Stomach smooth muscle (tissue), 2 donors: ENCODE results near the gene RAD9A.

Experiments
- H3K27ac ChIP-seq: one replicate; pipeline ENCODE4 v1.7.0; 2013; ENCODE audit warnings: mild to moderate bottlenecking, low read length, inconsistent platforms
- H3K27me3 ChIP-seq, 2 donors: one replicate each; pipeline ENCODE4 v1.7.0; 2013; ENCODE audit warnings: low read length in 2 of 2; ENCODE audit not compliant: insufficient read depth in 2 of 2, control insufficient read depth in 1 of 2
- H3K36me3 ChIP-seq, 2 donors: one replicate each; pipeline ENCODE4 v1.7.0; 2013; ENCODE audit warnings: low read length in 2 of 2; ENCODE audit not compliant: control insufficient read depth in 2 of 2, insufficient read depth in 2 of 2
- H3K4me1 ChIP-seq: one replicate; pipeline ENCODE4 v1.7.0; 2013; ENCODE audit warnings: low read length; ENCODE audit not compliant: control insufficient read depth, insufficient read depth
- H3K4me3 ChIP-seq, 2 donors: one replicate each; pipeline ENCODE4 v1.7.0; 2013; ENCODE audit warnings: low read length in 2 of 2
- H3K9ac ChIP-seq, 2 donors: one replicate each; pipeline ENCODE4 v1.7.0; 2013; ENCODE audit warnings: low read length in 2 of 2, mild to moderate bottlenecking in 1 of 2
- H3K9me3 ChIP-seq, 2 donors: one replicate each; pipeline ENCODE4 v1.7.0; 2013; ENCODE audit warnings: low read length in 2 of 2; ENCODE audit not compliant: control insufficient read depth in 2 of 2
- donor health status: healthy.
- donor health status: Pancreatic carcinoma.

The RAD9A gene

GRCh38 chr11:67438158-67438902 lies 46.5 kb downstream of the RAD9A start:
- Histone ChIP-seq H3K9ac (no peak overlapping the region), H3K27me3 (no peaks in the 10 kb centered on the region), H3K36me3 (peaks cover 13 to 22% of the 10 kb centered on the region in 2 donors), H3K27ac (no peak overlapping the region), H3K4me1 (peaks cover 27% of the 10 kb centered on the region), H3K9me3 (no peaks in the 10 kb centered on the region), H3K4me3 (no peak overlapping the region)

- H3K4me1 ChIP-seq, result peaks cover 27% of the 10 kb centered on the region
- H3K9me3 ChIP-seq, result no peaks in the 10 kb centered on the region
- no peaks in the 10 kb centered on the region for H3K27me3 ChIP-seq
- H3K9ac ChIP-seq, result no peak overlapping the region
- H3K4me3 ChIP-seq, result no peak overlapping the region
- H3K36me3 ChIP-seq, result peaks cover under 1 to 16% of the 10 kb centered on the region in 2 donors
- H3K27ac ChIP-seq, result peak overlapping the region; percentile 46
Measured at GRCh38 chr11:67439321-67440228, 47.8 kb downstream of the RAD9A start.

GRCh38 chr11:67440229-67441097 lies 48.7 kb downstream of the RAD9A start:
- Histone ChIP-seq H3K4me3 (no peak overlapping the region), H3K9me3 (no peaks in the 10 kb centered on the region), H3K4me1 (peaks cover 27% of the 10 kb centered on the region), H3K9ac (no peak overlapping the region), H3K27ac (peak overlapping the region; percentile 46), H3K27me3 (no peaks in the 10 kb centered on the region), H3K36me3 (peaks cover 0 to 16% of the 10 kb centered on the region in 2 donors)

- Histone ChIP-seq H3K27me3 (no peaks in the 10 kb centered on the region), H3K36me3 (peaks cover 0 to 16% of the 10 kb centered on the region in 2 donors), H3K9ac (no peak overlapping the region), H3K4me1 (peaks cover 23% of the 10 kb centered on the region), H3K9me3 (no peaks in the 10 kb centered on the region), H3K4me3 (no peak overlapping the region), H3K27ac (no peak overlapping the region)
Measured at GRCh38 chr11:67441098-67441563, 49.3 kb downstream of the RAD9A start.

- Histone ChIP-seq H3K4me3 (peak overlapping the region in 1 of 2 donors; percentile 78), H3K9me3 (no peaks in the 10 kb centered on the region), H3K9ac (no peak overlapping the region), H3K27ac (no peak overlapping the region), H3K4me1 (peaks cover 22% of the 10 kb centered on the region), H3K36me3 (peaks cover 0 to 16% of the 10 kb centered on the region in 2 donors), H3K27me3 (no peaks in the 10 kb centered on the region)
Measured at GRCh38 chr11:67441731-67442351, 50.1 kb downstream of the RAD9A start.

- H3K9me3 ChIP-seq, result no peaks in the 10 kb centered on the region
- H3K4me3 ChIP-seq, result peak overlapping the region; percentile 67 to 78
- peak overlapping the region; percentile 80 for H3K27ac ChIP-seq
- peaks cover 0 to 15% of the 10 kb centered on the region in 2 donors for H3K36me3 ChIP-seq
- H3K4me1 ChIP-seq, result peaks cover 22% of the 10 kb centered on the region
- H3K27me3 ChIP-seq, result no peaks in the 10 kb centered on the region
- H3K9ac ChIP-seq, result peak overlapping the region; percentile 72 to 77
Measured at GRCh38 chr11:67442504-67443404, 51.0 kb downstream of the RAD9A start.

GRCh38 chr11:67445515-67445914 lies 53.7 kb downstream of the RAD9A start:
- Histone ChIP-seq H3K4me3 (no peak overlapping the region), H3K27me3 (no peaks in the 10 kb centered on the region), H3K36me3 (peaks cover 0 to 10% of the 10 kb centered on the region in 2 donors), H3K9ac (no peak overlapping the region), H3K9me3 (no peaks in the 10 kb centered on the region), H3K27ac (no peak overlapping the region), H3K4me1 (peaks cover 14% of the 10 kb centered on the region)
